Fibroblast of pulmonary artery (primary cell): ENCODE results near the gene GUSB.
"Not testable (repeated sequence)": the region's sequence is repeated elsewhere in the genome, so short reads cannot be mapped to it uniquely, and the experiment has no call there.

ENCODE experiments used
- DNase-seq: peaks from one replicate; pipeline ENCODE4 v3.0.0-alpha.2; 2010; ENCODE audit warnings: low read depth
- H3K4me3 ChIP-seq: replicated peaks from 2 replicates; pipeline ENCODE4 v1.5.1; 2011; ENCODE audit warnings: low read depth, mild to moderate bottlenecking, control low read depth, low read length, moderate library complexity
- CTCF ChIP-seq: IDR thresholded peaks from 2 replicates; pipeline ENCODE4 v1.5.1; 2011; ENCODE audit warnings: mild to moderate bottlenecking, control low read depth, low read length, inconsistent platforms; ENCODE audit errors: missing control alignments

The GUSB gene

GRCh38 chr7:65960351-65961074, 21.5 kb downstream of the GUSB start:
- no peak for TF ChIP-seq CTCF
- no peak for DNase-seq
- H3K4me3 ChIP-seq: no peak overlapping the region

GRCh38 chr7:65955718-65956117, 26.3 kb downstream of the GUSB start:
- H3K4me3 ChIP-seq: no peak overlapping the region
- no peak for TF ChIP-seq CTCF
- no peak for DNase-seq

- H3K4me3 ChIP-seq: no peak overlapping the region
- no peak for DNase-seq
- no peak for TF ChIP-seq CTCF
Measured at GRCh38 chr7:65953890-65954450, 28.0 kb downstream of the GUSB start.

- DNase-seq: no peak
- no peak overlapping the region for H3K4me3 ChIP-seq
- no peak for TF ChIP-seq CTCF
Measured at GRCh38 chr7:65953001-65953720, 28.9 kb downstream of the GUSB start.

- no peak overlapping the region for H3K4me3 ChIP-seq
- TF ChIP-seq CTCF: no peak
- peak; percentile 23 for DNase-seq
Measured at GRCh38 chr7:65951837-65952578, 30.0 kb downstream of the GUSB start.

GRCh38 chr7:65946904-65947303, 35.1 kb downstream of the GUSB start:
- DNase-seq: peak; percentile 78
- no peak overlapping the region for H3K4me3 ChIP-seq
- TF ChIP-seq CTCF: no peak

- not testable (repeated sequence) for H3K4me3 ChIP-seq, DNase-seq
Measured at GRCh38 chr7:65945787-65946186, 36.2 kb downstream of the GUSB start.
